Endothelial cell (in vitro differentiated cells): ENCODE data around the gene CARD11. TPM values are rescaled to one million over a fixed set of nuclear protein-coding genes. Genes with fewer than 3 reads are reported as not detected.
A peak's percentile ranks its signal among the peaks of the same experiment; 100 is the strongest.

Experiments
- DNase-seq: peaks from one replicate; pipeline ENCODE4 v3.0.0; 2021; ENCODE audit warnings: low spot score
- H3K27ac Mint-ChIP-seq: one replicate; pipeline ENCODE4 v1.8.0; 2021; ENCODE audit warnings: mixed read lengths, inconsistent platforms; ENCODE audit not compliant: unreplicated experiment
- H3K27me3 Mint-ChIP-seq: one replicate; pipeline ENCODE4 v1.8.0; 2021; ENCODE audit warnings: mild to moderate bottlenecking, moderate library complexity, mixed read lengths, inconsistent platforms; ENCODE audit not compliant: unreplicated experiment
- H3K36me3 Mint-ChIP-seq: one replicate; pipeline ENCODE4 v1.8.0; 2021; ENCODE audit warnings: mild to moderate bottlenecking, low read depth, mixed read lengths, inconsistent platforms; ENCODE audit not compliant: unreplicated experiment
- H3K4me1 Mint-ChIP-seq: one replicate; pipeline ENCODE4 v1.8.0; 2021; ENCODE audit warnings: mild to moderate bottlenecking, mixed read lengths, inconsistent platforms; ENCODE audit not compliant: unreplicated experiment
- H3K4me3 Mint-ChIP-seq: one replicate; pipeline ENCODE4 v1.8.0; 2021; ENCODE audit warnings: mild to moderate bottlenecking, mixed read lengths, inconsistent platforms; ENCODE audit not compliant: unreplicated experiment
- H3K9me3 Mint-ChIP-seq: one replicate; pipeline ENCODE4 v1.8.0; 2021; ENCODE audit warnings: mixed read lengths, inconsistent platforms; ENCODE audit not compliant: unreplicated experiment
- total RNA-seq: library from RNA; stranded (reverse); fragmentation: NEBNext Ultra II Directional; extraction: Animal tissue kit (Norgen Biotek cat#: 25700); gene quantifications from one replicate; pipeline ENCODE4 v1.2.1, GENCODE V29; 2021; ENCODE audit not compliant: unreplicated experiment
- TF ChIP-seq, protein P1 (sequence below): fragments of 200-600 bp; sonication (generic); IDR thresholded peaks from one replicate; pipeline ENCODE4 v1.5.0; 2021; ENCODE audit warnings: antibody characterized with exemption; ENCODE audit not compliant: unreplicated experiment

Gene CARD11
- total RNA-seq, 1 donor from 2014 or later, result 3.9 TPM

DNA sequence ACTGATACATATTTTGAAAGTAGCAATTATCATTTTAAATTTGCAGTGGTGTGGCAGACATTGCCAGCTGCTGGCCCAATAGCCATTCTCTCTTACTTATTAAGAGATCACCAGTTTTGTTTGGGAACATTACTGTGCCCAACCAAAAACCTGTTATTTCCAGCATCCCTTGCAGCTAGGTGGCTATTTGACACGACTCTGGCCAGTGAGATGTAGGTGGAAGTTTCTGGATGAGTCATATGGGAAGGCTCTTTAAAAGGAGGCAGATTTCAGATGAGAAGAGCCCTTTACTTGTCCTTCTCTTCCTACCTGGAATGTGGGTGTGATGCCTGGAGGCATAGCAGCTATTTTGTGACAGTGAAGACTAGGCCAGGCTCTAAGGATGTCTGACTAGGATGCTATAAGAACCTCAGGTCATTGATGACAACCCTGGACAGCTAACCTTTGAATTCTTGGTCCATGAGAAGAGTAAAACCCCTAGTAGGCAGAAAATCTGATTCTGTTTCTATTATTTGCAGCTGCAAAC is 77.9 kb downstream of the CARD11 start:
- TF ChIP-seq, protein P1, sequence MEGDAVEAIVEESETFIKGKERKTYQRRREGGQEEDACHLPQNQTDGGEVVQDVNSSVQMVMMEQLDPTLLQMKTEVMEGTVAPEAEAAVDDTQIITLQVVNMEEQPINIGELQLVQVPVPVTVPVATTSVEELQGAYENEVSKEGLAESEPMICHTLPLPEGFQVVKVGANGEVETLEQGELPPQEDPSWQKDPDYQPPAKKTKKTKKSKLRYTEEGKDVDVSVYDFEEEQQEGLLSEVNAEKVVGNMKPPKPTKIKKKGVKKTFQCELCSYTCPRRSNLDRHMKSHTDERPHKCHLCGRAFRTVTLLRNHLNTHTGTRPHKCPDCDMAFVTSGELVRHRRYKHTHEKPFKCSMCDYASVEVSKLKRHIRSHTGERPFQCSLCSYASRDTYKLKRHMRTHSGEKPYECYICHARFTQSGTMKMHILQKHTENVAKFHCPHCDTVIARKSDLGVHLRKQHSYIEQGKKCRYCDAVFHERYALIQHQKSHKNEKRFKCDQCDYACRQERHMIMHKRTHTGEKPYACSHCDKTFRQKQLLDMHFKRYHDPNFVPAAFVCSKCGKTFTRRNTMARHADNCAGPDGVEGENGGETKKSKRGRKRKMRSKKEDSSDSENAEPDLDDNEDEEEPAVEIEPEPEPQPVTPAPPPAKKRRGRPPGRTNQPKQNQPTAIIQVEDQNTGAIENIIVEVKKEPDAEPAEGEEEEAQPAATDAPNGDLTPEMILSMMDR, result no peak
- no peaks in the 10 kb centered on the region for H3K27me3 Mint-ChIP-seq
- H3K27ac Mint-ChIP-seq, result no peak overlapping the region
- no peak overlapping the region for H3K4me3 Mint-ChIP-seq
- peaks cover 6% of the 10 kb centered on the region for H3K4me1 Mint-ChIP-seq
- no peaks in the 10 kb centered on the region for H3K36me3 Mint-ChIP-seq
- H3K9me3 Mint-ChIP-seq, result peaks cover 4% of the 10 kb centered on the region
- DNase-seq, result no peak

DNA sequence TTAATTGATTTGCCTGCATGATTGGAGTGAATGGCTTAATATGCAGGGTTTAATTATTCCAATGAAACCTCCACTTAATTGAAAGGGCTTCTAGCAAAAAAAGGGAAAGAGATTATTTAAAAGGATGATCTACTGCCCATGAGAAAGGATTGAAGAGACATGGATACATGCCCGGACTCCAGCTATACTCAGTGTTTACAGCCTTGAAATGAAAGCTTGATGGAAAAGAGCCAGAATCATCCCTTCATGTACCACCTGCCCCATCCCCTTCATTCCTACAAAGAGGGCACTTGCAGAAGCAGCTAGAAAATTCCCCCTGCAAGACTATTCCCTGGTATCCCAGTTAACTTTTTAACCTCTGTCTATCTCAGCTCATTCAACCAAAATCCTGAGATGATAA is 78.4 kb downstream of the CARD11 start:
- no peaks in the 10 kb centered on the region for H3K36me3 Mint-ChIP-seq
- H3K4me1 Mint-ChIP-seq, result peaks cover 6% of the 10 kb centered on the region
- peaks cover 4% of the 10 kb centered on the region for H3K9me3 Mint-ChIP-seq
- DNase-seq, result no peak
- H3K27me3 Mint-ChIP-seq, result no peaks in the 10 kb centered on the region
- no peak overlapping the region for H3K4me3 Mint-ChIP-seq
- TF ChIP-seq, protein P1, result no peak
- no peak overlapping the region for H3K27ac Mint-ChIP-seq

DNA sequence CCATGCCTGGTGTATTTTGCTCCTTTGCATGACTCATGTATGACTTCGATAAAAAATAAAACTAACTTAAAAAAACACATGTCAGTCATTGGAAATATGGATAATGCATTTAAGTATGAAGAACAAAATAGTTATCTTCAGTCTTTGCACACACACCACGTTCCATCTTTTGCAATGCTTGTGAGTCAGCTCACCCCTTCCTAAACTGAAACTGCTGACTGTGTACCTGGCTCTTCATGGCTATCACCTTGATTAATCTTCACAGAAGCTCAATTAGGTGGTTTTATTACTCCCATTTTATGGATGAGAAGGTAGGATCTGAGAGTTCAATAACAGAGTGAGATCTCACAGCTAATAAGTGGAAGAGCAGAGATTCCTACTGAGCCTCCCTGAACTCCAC is 79.5 kb downstream of the CARD11 start:
- Mint-ChIP-seq H3K36me3 (no peaks in the 10 kb centered on the region), H3K27me3 (peaks cover 3% of the 10 kb centered on the region), H3K4me3 (no peak overlapping the region), H3K27ac (no peak overlapping the region), H3K9me3 (peaks cover 4% of the 10 kb centered on the region), H3K4me1 (peaks cover 6% of the 10 kb centered on the region)
- TF ChIP-seq, protein P1, result no peak
- DNase-seq, result no peak

DNA sequence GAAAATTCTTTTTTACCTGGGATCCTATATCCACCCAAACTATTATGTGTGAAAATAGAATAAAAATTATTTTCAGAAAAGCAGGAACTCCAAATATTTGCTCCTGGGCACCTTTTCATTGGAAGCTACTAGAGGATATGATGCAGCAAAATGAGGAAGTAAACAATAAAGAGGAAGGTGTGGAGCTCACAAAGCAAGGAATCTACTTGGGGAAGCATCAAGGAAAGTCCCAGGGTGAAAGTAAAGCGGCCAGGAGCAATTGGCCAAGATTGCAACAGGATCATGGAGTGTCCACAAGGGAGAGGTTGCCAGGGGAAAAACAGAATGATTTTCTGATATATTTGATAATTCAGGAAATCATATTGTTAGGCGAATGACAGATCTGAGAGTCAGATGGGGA is 80.8 kb downstream of the CARD11 start:
- TF ChIP-seq, protein P1, result no peak
- Mint-ChIP-seq H3K4me3 (no peak overlapping the region), H3K27me3 (peaks cover 6% of the 10 kb centered on the region), H3K9me3 (peaks cover 4% of the 10 kb centered on the region), H3K36me3 (no peaks in the 10 kb centered on the region), H3K4me1 (peaks cover 6% of the 10 kb centered on the region), H3K27ac (peak overlapping the region; percentile 58)
- DNase-seq, result no peak

DNA sequence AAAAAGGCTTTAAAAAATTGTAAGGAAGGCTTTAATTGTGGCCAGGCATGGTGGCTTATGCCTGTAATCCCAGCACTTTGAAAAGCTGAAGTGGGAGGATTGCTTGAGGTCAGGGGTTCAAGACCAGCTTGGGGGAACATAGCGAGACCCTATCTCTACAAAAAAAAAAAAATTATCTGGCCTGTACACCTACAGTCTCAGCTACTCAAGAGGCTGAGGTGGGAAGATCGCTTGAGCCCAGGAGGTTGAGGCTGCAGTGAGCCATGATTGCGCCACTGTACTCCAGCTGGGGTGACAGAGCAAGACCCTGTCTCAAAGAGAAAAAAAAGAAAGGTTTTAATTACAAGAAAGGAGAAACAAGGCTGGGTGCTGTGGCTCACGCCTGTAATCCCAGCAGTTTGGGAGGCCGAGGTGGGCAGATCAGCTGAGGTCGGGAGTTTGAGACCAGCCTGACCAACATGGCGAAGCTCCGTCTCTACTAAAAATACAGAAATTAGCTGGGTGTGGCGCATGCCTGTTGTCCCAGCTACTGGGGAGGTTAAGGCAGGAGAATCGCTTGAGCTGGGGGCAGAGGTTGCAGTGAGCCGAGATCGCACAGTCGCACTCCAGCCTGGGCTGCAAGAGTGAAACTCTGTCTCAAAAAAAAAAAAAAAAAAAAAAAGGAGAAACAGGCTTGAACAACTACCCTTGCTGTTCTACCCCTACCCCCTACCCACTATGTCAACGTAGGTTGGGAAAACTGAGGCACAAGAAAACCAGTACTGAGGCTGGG is 83.7 kb downstream of the CARD11 start:
- Mint-ChIP-seq H3K9me3 (no peaks in the 10 kb centered on the region), H3K27ac (no peak overlapping the region), H3K27me3 (peaks cover 6% of the 10 kb centered on the region), H3K4me1 (peaks cover 6% of the 10 kb centered on the region), H3K36me3 (no peaks in the 10 kb centered on the region), H3K4me3 (no peak overlapping the region)
- DNase-seq, result no peak
- TF ChIP-seq, protein P1, result no peak
